ENCODE results near the gene THRB.

The THRB gene

DNA sequence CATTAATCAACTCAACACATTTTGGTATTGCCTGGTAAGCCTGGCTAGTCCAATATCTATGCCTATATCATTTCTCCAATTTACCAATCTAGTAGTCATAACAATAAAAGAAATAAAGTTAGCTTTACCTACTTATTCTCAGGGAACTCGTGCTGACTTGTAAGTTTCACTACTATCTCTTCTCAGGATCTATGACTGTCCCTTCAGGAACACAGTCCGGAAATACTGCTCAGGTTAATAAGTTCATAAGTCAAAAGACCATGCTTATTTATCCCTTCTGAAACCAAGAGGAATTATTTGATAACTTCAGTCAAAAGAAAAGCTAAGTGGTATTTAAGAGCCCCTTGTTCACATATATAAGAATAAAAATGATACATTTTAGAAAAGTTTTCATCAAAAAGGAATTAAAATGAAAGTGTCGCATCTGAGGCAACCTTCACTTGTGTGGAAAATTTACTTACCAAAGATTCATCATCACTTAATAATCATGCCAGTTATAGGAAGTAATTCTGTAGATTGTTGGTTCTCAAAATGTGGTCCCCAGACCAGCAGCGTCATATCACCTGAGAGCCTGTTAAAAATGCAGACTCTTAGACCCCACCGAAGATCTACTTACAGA lies 15.5 kb upstream of the THRB start:
- no peak for DNase-seq

DNA sequence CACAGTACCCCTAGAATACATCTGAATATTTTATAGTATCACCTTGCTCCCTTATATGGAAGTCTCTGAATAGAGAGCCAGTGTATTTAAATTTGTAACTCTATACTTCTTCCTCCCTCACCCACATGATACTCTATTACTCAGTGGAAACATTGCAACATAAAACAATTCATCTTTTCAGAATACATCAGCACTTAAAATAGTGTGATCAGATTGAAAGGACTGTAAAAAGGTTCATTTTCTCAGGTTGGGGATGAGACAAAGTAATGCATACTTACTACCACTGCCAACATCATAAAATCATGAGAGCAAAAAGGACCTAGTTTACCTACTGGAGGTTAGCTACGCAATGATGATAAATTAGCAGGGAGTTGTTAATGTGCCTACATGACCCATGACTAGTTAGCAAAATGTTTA lies 13.8 kb upstream of the THRB start:
- no peak for DNase-seq

DNA sequence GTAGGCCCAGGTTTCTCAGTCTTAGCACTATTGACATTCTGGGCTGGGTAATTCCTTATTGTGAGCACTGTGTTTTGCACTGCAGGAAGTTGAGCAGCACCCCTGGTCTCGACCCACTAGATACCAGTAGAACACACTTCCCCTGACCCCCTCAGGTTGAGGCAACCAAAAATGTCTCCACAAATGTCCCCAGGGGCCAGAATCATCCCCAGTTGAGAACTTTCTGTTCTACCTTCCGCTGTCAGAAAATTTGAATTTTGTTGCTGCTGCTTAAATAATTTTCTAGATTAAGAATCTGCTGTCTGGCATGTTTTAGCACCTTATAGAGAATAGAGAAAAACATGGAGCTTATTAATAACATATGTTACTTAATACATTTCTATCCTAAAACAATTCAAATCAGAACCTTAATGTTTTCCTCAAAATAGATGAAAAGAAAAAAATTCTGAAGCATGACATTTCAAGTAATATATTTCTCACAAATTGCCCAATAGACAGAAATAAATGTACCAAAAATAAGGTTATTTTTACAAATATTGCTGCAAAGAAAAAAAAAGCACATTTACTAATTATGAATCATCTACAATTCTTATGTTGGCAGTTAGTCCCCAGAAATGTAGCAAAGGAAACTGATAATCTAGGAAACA lies 13.2 kb upstream of the THRB start:
- no peak for DNase-seq

- DNase-seq: no peak
These were observed 12.5 kb upstream of the THRB start for GRCh38 chr3:24506966-24507775.

DNA sequence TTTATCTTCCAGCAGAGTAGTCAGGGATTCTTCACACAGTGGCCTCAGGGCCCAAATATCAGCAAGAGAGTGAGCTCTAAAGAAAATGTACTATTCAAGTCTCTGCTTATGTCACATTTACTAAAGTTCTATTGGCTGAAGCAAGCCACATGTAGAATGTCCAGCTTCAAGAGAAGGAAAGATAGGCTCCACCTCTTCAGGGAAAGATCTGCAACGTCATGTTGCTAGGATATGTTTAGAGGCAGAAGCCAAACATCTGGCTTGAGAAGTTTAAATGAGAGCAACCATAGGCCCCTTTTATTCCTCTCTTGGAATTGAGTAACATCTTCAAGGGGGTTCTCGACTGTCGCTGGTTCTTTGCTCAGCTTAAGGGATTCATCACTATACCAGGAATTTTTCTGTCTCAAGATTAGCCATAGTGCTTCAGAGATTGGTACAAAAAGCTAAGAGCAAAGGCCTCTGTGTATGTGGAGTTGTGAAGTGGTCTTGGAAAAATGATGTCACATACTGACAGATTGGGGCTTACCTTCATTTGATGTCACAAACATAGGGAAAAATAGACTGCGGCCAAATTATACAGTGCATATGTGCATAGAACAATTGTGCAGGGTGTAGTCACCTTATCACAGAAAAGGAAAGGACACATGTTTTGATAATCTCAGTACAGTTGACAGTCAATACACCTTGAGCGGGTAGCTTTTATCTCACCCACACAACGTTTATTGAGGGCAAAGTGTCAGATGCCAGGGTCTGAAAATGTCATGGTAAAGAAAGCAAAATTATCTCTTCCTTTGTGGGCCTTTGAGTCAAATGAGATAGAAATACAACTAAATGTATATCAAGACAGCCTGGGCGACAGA lies 11.3 kb upstream of the THRB start:
- DNase-seq: no peak

GRCh38 chr3:24504772-24505171 lies 10.1 kb upstream of the THRB start:
- no peak for DNase-seq

GRCh38 chr3:24503616-24504113 lies 9.0 kb upstream of the THRB start:
- DNase-seq: no peak

DNA sequence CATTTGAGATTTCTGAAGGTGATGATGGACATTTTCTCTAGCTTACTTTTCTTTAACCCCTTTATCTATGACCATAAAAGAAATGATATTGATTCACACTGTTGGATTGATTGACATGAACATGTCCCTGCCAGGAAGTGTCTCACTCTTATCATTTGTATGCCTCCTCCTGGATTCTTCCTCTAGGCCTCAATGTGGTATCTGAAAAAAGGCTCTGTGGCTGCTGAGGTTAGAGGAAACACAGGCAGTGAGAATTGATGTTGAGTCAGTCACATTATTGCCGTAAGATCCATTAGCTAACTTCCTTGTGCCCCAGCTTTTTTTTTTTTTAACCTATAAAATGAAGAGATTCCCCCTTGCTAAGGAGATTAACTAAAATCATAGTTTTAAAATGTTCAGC lies 8.0 kb upstream of the THRB start:
- DNase-seq: no peak

DNA sequence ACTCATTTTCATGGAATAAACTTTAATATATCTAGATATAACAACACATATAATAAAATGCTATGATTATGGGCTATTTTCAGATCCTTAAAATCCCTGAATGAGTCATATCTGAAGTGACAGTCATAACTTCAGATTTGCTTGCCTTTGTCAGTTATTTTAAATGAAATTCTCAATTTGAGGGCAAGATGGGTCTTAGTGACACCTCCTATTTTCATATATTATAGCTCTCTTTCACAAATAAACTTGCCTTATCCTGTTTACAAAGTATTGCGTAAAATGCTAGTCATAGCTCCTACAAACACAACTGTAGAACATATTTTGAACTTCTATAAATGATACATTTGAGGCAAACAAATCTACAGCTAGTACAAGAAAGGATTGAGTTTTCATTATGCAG lies 6.2 kb upstream of the THRB start:
- no peak for DNase-seq

- DNase-seq: no peak
These were observed 5.3 kb upstream of the THRB start for GRCh38 chr3:24499991-24500390.

DNA sequence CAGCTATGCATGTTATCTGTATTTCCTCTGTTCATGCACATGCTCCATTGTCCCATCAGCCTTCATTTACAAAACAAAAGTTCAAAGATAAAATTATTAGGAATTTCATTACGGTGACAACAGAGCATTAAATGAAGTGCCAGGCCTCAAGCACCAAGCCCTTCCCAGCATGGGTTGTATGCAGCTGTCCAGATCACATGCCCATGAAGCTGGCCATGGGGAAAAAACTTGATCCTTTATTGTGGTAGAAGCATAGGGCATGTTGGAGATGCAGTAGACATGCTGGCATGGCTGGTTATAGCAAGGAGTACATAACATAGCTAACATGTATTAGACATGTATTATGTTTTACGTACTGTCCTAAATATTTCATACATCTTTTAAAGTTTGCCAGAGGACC lies 4.1 kb upstream of the THRB start:
- DNase-seq: no peak

DNA sequence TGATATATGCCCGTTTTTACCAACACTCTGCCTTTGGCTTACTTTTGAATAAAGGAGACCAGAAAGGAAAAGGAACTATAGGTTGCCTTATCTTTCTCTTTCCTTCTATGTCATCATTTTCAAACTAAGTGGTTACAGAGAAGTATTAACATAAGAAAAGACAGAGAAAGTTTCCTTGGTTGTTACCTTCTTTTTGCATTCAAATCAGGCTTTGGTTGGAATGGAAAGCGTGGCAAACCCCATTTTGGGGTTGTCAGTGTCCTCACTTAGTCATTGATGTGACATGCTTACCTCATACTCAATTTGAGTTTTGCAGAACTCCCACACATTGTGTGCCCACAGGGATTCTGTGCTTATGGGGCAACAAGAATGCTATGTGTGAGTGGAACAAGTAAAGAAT lies 3.7 kb upstream of the THRB start:
- no peak for DNase-seq

GRCh38 chr3:24497942-24498341 lies 3.3 kb upstream of the THRB start:
- no peak for DNase-seq

DNA sequence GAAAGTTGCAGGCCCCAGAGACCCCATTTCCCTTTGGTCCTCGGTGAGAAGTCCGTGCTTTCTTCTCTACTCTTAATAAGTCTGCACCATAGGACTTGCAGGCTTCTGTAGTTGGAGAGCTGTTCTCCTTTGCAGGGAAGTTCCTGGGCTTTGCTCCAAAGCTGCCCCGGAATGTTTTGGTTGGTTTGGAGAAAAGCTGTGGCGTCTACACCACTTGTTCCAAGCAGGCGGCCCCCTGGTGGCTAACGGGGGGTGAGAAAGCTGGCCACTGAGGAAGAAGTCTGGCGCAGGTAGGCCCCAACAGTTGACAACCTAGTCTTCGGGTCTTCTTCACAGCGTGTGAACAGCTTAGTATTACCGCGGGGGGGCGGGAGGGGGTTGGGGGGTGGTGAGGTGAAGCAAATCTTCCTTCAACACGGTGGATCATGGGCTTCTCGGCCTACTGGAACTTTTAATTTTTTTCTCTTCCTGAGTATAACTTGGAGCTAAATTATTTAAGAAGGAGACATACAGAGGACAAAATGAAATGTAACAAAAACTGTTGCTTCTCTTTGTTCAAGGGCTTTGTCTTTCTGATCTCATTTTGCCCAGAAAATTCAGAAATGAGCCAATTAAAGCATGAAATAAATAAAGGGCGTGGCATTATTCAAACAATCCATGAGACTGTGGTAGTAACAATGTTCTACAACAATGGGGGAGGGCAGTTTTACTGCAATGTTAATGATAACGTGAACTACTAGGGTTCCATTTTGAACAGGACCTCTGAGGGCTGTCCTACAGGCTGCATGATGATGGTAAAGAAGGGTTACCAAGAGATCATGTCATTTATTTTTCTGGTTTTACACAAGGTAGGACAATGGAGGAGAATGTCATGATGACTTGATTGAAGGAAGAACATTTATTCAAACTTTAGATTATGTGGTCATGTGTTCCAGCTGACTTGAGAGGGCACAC lies 2.2 kb upstream of the THRB start:
- no peak for DNase-seq

DNA sequence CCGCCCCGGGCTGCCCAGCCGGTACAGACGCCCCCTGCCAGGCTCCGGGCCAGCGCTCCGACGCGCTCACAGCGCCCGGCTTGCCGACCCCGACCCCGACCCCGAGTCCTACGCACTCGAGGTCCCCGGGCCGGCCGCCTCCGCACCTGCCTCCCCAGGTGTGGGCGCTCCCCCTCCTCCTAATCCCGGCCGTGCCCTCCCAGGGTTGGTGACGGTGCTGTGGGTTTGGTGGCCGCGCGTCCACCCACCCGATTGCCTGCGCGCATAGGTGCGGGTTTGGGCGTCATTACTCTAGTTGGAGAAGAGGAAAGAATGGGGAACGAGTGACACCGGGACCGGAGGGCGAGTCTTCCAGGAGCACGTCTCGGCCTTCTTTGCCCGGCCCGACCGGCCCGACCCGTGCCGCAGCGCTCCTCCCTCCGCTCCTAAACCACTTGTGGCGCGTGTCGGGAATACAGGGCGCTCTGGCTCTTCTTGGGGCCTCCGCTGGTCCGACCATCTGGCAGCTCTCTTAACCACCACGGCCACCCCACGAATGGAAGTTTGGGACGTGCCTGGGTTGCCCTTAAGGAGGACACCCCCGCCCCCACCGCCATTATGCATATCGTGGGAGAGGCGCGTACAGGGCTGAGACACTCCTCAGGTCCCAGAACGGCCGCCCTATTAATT lies 810 bp upstream of the THRB start:
- DNase-seq: no peak

GRCh38 chr3:24493746-24494617 lies 668 bp downstream of the THRB start:
- no peak for DNase-seq

DNA sequence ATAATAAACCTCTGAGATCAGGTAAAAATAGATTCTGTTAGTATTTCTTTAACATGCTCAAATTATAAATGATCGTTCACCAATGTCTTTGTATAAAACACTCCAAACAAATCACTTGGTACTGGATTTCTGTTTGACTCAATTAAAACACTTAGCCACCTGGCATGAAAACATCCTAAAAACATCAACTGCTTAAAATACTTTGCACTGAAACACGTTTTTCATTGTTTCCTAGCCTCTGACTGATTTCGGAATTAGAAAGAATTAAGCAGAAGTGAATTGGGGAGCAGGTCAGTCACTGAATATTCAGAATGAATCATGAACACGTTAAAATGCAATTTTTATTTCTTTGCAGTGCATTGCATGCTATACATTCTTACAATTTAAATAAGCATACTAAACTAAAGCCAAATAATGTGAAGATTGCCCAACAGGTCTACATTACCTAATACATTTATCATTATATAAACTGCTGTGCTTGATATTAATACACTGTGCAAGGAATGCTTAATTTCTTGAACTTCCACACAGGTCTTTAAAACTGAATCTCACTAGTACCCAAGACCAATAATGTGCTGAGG lies 1.6 kb downstream of the THRB start:
- no peak for DNase-seq

DNA sequence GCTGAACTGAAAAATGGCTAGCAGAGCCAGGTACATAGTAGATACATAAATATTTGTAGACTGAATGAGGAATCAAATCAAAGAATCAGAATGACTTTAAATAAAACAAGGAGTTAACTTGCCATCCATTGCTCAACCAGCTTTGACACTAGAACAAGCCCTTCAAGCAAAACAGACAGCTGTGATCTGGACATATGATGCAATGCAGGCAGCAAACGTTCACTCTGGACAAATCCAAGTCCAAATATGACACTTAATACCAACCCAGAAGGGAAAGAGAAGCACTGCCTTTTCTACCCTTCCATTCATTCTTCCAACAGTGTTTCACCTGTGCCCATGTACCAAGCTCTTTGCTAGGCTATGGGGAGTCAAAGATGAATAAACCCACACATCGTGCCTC lies 4.5 kb downstream of the THRB start:
- DNase-seq: no peak

DNA sequence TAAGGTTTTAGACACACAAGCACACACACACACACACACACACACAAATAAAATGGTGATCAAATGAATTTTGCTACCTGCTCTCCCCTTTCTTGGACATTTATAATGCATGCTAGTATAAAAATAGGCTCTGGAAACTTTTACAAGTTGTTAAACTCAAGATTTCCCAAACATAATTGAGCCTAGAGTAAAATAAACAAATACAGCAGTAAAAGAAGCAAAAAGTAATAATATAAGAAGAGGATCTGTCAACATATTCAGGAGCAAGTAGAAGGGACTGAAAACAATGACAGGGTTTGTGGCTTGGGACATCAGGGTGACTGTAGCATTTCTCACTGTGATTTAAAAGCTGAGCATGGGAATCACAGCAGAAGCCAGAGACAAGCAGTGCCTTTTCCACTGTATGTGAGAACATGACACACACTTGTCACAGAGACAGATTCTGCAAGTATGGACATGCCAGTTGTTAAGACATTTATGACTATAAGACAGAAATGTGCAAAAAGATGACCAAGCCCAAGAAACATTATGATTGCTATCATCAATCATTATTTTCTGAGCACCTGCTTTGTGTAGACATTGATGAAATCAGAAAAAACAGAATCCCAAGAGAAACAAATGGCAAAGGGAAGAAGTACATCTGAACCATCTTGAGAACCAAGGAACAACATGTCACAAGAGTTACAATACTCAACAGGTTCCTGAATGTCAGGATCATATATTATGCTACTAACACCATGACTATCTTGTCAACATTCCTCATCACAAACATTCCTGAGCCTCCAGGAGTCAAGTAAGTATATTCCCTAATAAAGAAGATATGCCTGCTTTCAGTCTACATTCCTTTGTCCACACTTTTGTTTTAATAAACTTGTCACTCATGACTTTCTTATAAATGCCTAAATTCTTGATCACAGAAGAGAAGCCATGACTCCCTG lies 7.1 kb downstream of the THRB start:
- no peak for DNase-seq

Measured in stimulated activated CD4-positive, alpha-beta T cell treated with anti-CD3 and anti-CD28 coated beads, Interleukin-4, amount 100 ng/mL, for 1 hour (primary cell).